Keratinocyte (primary cell): Measurements from ENCODE around the gene ZNF460. TPM values are rescaled to one million over a fixed set of nuclear protein-coding genes. Genes with fewer than 3 reads are reported as not detected.

ENCODE experiments used
- DNase-seq: peaks from one replicate; pipeline ENCODE4 v3.0.0-alpha.2; 2011; ENCODE audit warnings: low read depth, missing footprints, low spot score
- FAIRE-seq: peaks from 2 replicates; lab custom pipeline; 2011; peaks lifted over from hg19 to GRCh38; lab: Jason Lieb, UNC
- H2AFZ ChIP-seq: 2 replicates; pipeline ENCODE4 v1.6.0; 2012; ENCODE audit warnings: low read length, control low read depth, inconsistent platforms; ENCODE audit not compliant: control insufficient read depth
- H3K27ac ChIP-seq: 2 replicates; pipeline ENCODE4 v1.5.1; 2011; ENCODE audit warnings: low read length; ENCODE audit not compliant: control insufficient read depth, insufficient read depth
- H3K27me3 ChIP-seq: 3 replicates; pipeline ENCODE4 v1.6.0; 2011; ENCODE audit warnings: low read length; ENCODE audit not compliant: control insufficient read depth, insufficient read depth; ENCODE audit errors: extremely low read depth
- H3K36me3 ChIP-seq, 2 experiments: 2 replicates in 1 of 2; 3 replicates in 1 of 2; pipeline ENCODE4 v1.5.1; 2011; ENCODE audit warnings: low read length in 2 of 2, mild to moderate bottlenecking in 1 of 2; ENCODE audit not compliant: control insufficient read depth in 2 of 2, insufficient read depth in 2 of 2; ENCODE audit errors: extremely low read depth in 1 of 2
- H3K4me1 ChIP-seq: 3 replicates; pipeline ENCODE4 v1.5.1; 2011; ENCODE audit warnings: low read length; ENCODE audit not compliant: control insufficient read depth, insufficient read depth; ENCODE audit errors: extremely low read depth
- H3K4me2 ChIP-seq: 3 replicates; pipeline ENCODE4 v1.6.0; 2011; ENCODE audit warnings: low read depth, low read length; ENCODE audit not compliant: control insufficient read depth, insufficient read depth; ENCODE audit errors: extremely low read depth
- H3K4me3 ChIP-seq, 3 experiments: fragments of 200-600 bp in 1 of 3; sonication (generic) in 1 of 3; 2 replicates in 2 of 3; 3 replicates in 1 of 3; pipeline ENCODE4 v1.5.1; 2011 to 2016; ENCODE audit warnings: low read length in 3 of 3, mild to moderate bottlenecking in 3 of 3, control low read depth in 2 of 3, inconsistent platforms in 1 of 3, low read depth in 1 of 3, mixed read lengths in 1 of 3, mixed run types in 1 of 3, moderate library complexity in 1 of 3; ENCODE audit not compliant: control insufficient read depth in 2 of 3, insufficient read depth in 2 of 3; ENCODE audit errors: extremely low read depth in 1 of 3
- H3K79me2 ChIP-seq: 2 replicates; pipeline ENCODE4 v1.6.0; 2012; ENCODE audit warnings: low read length; ENCODE audit not compliant: control insufficient read depth, insufficient read depth
- H3K9ac ChIP-seq: 3 replicates; pipeline ENCODE4 v1.6.0; 2011; ENCODE audit warnings: low read length; ENCODE audit not compliant: control insufficient read depth, insufficient read depth; ENCODE audit errors: extremely low read depth
- H3K9me1 ChIP-seq: 3 replicates; pipeline ENCODE4 v1.6.0; 2011; ENCODE audit warnings: low read length; ENCODE audit not compliant: control insufficient read depth, insufficient read depth; ENCODE audit errors: extremely low read depth
- H3K9me3 ChIP-seq: 2 replicates; pipeline ENCODE4 v1.5.1; 2012; ENCODE audit warnings: low read depth, low read length; ENCODE audit not compliant: control insufficient read depth
- H4K20me1 ChIP-seq: 3 replicates; pipeline ENCODE4 v1.6.0; 2011; ENCODE audit warnings: low read length; ENCODE audit not compliant: control insufficient read depth, insufficient read depth; ENCODE audit errors: extremely low read depth
- EZH2 ChIP-seq: IDR thresholded peaks from one replicate; pipeline ENCODE4 v1.6.1; 2012; ENCODE audit warnings: inconsistent platforms, mild to moderate bottlenecking, low read length, moderate library complexity
- dilution Hi-C: fragments of 300-500 bp; cut with MboI; formaldehyde crosslinking; loops from one replicate; pipeline ENCODE4 v1.7.0; 2020; ENCODE audit warnings: low sequenced_read_pairs; ENCODE audit not compliant: extremely low pct_ligation_motif_present
- polyA plus RNA-seq, 5 experiments: library from polyadenylated mRNA; depleted of rRNA in 3 of 5; stranded (reverse) in 3 of 5; stranded (forward) in 1 of 5; unstranded in 1 of 5; fragments of >200 nt; gene quantifications; 1 replicate in 1 of 5; 2 replicates in 3 of 5; 3 replicates in 1 of 5; pipeline versions ENCODE4 v1.2.1 to v1.2.3, GENCODE V29; 2011 to 2012; ENCODE audit warnings: missing spikeins in 2 of 5, low read depth in 1 of 5, low replicate concordance in 1 of 5
- TF ChIP-seq, protein P1 (sequence below), 3 experiments: IDR thresholded peaks in 1 of 3; conservative IDR thresholded peaks in 1 of 3; optimal IDR thresholded peaks in 1 of 3; 2 replicates in 2 of 3; 3 replicates in 1 of 3; pipeline versions ENCODE3 to v1.5.1; 2011; ENCODE audit warnings: low read length in 3 of 3, mild to moderate bottlenecking in 3 of 3, moderate library complexity in 2 of 3, control low read depth in 1 of 3, inconsistent platforms in 1 of 3; ENCODE audit not compliant: insufficient read depth in 2 of 3; ENCODE audit errors: extremely low read depth in 1 of 3

The ZNF460 gene
- polyA plus RNA-seq, 1 donor (not counting 4 experiments of a cell fraction or from before 2014, with no cell fraction given), result 10.3 TPM

DNA sequence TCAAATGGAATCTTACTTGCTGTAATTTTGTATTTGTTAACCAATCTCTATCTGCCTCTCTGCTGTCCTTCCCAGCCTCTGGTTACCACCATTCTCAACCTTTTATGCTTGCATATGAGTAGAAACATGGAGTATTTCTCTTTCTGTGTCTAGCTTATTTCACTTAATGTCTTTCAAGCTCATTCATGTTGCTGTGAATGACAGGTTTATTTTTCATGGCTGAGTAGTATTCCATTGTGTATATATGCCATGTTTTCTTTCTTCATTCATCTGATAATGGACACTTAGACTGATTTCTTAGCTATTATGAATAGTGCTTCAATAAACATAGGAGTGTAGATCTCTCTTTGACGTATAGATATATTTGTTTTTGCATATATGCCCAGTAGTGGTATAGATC lies 13.4 kb downstream of the ZNF460 start:
- TF ChIP-seq, protein P1, sequence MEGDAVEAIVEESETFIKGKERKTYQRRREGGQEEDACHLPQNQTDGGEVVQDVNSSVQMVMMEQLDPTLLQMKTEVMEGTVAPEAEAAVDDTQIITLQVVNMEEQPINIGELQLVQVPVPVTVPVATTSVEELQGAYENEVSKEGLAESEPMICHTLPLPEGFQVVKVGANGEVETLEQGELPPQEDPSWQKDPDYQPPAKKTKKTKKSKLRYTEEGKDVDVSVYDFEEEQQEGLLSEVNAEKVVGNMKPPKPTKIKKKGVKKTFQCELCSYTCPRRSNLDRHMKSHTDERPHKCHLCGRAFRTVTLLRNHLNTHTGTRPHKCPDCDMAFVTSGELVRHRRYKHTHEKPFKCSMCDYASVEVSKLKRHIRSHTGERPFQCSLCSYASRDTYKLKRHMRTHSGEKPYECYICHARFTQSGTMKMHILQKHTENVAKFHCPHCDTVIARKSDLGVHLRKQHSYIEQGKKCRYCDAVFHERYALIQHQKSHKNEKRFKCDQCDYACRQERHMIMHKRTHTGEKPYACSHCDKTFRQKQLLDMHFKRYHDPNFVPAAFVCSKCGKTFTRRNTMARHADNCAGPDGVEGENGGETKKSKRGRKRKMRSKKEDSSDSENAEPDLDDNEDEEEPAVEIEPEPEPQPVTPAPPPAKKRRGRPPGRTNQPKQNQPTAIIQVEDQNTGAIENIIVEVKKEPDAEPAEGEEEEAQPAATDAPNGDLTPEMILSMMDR (optimal IDR thresholded peaks at IDR 0.05 in 1 of 3, IDR thresholded peaks at IDR 0.05 in 1 of 3, conservative IDR thresholded peaks at IDR 0.05 in 1 of 3; ENCODE audit: extremely low read depth in 1 of 3, insufficient read depth in 2 of 3, low read length in 3 of 3), result no peak
- TF ChIP-seq EZH2, result no peak
- no peak overlapping the region for H3K9ac ChIP-seq
- H3K4me3 ChIP-seq, result no peak overlapping the region
- no peaks in the 10 kb centered on the region for H3K9me3 ChIP-seq
- dilution Hi-C loops, result no loop called here
- no peak overlapping the region for H3K27ac ChIP-seq
- no peak overlapping the region for H3K4me2 ChIP-seq
- H3K27me3 ChIP-seq, result no peaks in the 10 kb centered on the region
- FAIRE-seq (no peak), DNase-seq (no peak)
- H3K79me2 ChIP-seq, result peaks cover 92% of the 10 kb centered on the region
- no peaks in the 10 kb centered on the region for H3K9me1 ChIP-seq
- peaks cover 4% of the 10 kb centered on the region for H4K20me1 ChIP-seq
- H3K4me1 ChIP-seq, result no peaks in the 10 kb centered on the region
- H2AFZ ChIP-seq, result no peak overlapping the region
- peaks cover 24 to 48% of the 10 kb centered on the region in 2 experiments for H3K36me3 ChIP-seq

DNA sequence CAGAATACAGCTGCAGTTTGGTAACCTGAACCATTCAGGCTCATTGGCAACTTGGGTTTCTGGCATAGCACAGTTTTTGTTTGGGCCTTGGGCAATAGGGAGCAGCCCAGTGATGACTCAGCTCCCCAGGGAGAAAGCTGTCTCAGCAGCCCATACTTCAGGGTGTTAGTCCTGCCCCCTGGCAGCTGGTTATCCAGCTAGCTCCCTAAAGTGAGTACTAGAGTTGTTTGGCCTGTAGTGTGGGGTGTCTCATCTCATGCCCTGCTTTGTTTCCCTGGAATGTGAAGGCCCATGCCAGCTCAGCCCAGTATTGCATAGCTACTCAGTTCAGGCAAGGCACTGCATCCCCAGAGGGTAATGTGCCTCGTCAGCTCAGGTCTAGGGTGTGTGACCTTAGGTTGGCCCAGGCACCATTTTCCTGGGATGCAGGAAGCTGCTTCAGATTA lies 21.8 kb downstream of the ZNF460 start:
- dilution Hi-C loops, result no loop called here
- FAIRE-seq, result peak; percentile 98

More for the DNA sequence above, 21.8 kb downstream of the ZNF460 start:
- H3K27ac ChIP-seq, result peak overlapping the region; percentile 82
- H3K9me3 ChIP-seq, result no peaks in the 10 kb centered on the region
- H3K4me2 ChIP-seq, result peak overlapping the region; percentile 55
- peaks cover 13% of the 10 kb centered on the region for H4K20me1 ChIP-seq
- TF ChIP-seq EZH2, result no peak
- TF ChIP-seq, protein P1 (optimal IDR thresholded peaks at IDR 0.05 in 1 of 3, IDR thresholded peaks at IDR 0.05 in 1 of 3, conservative IDR thresholded peaks at IDR 0.05 in 1 of 3; ENCODE audit: extremely low read depth in 1 of 3, insufficient read depth in 2 of 3, low read length in 3 of 3), result peak in 1 of 3 experiments; percentile 26
- DNase-seq, result peak; percentile 90
- peak overlapping the region in 1 of 3 experiments; percentile 2 for H3K4me3 ChIP-seq
- peaks cover 47% of the 10 kb centered on the region for H3K4me1 ChIP-seq
- H2AFZ ChIP-seq, result no peak overlapping the region
- H3K9me1 ChIP-seq, result peaks cover 10% of the 10 kb centered on the region
- H3K36me3 ChIP-seq, result peaks cover 0 to 18% of the 10 kb centered on the region in 2 experiments
- no peaks in the 10 kb centered on the region for H3K27me3 ChIP-seq
- H3K9ac ChIP-seq, result peak overlapping the region; percentile 40
- H3K79me2 ChIP-seq, result peaks cover 51% of the 10 kb centered on the region
